Panc1 (cell line): ENCODE results near the gene SLC1A3. TPM values are rescaled to one million over a fixed set of nuclear protein-coding genes. Genes with fewer than 3 reads are reported as not detected.
"Not testable (repeated sequence)": the region's sequence is repeated elsewhere in the genome, so short reads cannot be mapped to it uniquely, and the experiment has no call there.

Source experiments
- ATAC-seq: fragments of 200-7000 bp; cut with Tn5 transposase; 2 replicates; pipeline ENCODE4 v1.9.1; 2020; ENCODE audit warnings: mild to moderate bottlenecking, moderate library complexity
- BruUV-seq: library from RNA; stranded (reverse); fragments of 400-500 nt; replicated peaks from 2 replicates; lab custom pipeline; 2021; lab: Mats Ljungman, UMichigan
- CTCF ChIA-PET: fragments of 300-600 bp; sonication (Branson Sonifier 250); formaldehyde crosslinking; loops from one replicate; lab custom pipeline; 2022; ENCODE audit warnings: antibody characterized with exemption; lab: Charles Lee
- POLR2A ChIA-PET: fragments of 300-600 bp; sonication (Branson Sonifier 250); formaldehyde crosslinking; loops from one replicate; lab custom pipeline; 2022; ENCODE audit warnings: antibody characterized with exemption; lab: Charles Lee
- DNase-seq: peaks from one replicate; pipeline ENCODE4 v3.0.0-alpha.2; 2010; ENCODE audit warnings: low read depth, low spot score
- H3K27ac ChIP-seq: 2 replicates; pipeline ENCODE4 v1.5.1; 2011; ENCODE audit warnings: mild to moderate bottlenecking, low read length, inconsistent platforms
- H3K27me3 ChIP-seq: fragments of 200-500 bp; sonication (Bioruptor generic); 2 replicates; pipeline ENCODE4 v1.6.0; 2014; ENCODE audit warnings: low read length, inconsistent platforms; ENCODE audit not compliant: control insufficient read depth, insufficient read depth
- H3K36me3 ChIP-seq: fragments of 200-500 bp; sonication (Bioruptor generic); 2 replicates; pipeline ENCODE4 v1.5.1; 2014; ENCODE audit warnings: inconsistent platforms, mild to moderate bottlenecking, low read length, moderate library complexity; ENCODE audit not compliant: control insufficient read depth, insufficient read depth
- H3K4me1 ChIP-seq: 2 replicates; pipeline ENCODE4 v1.5.1; 2011; ENCODE audit warnings: inconsistent platforms, mild to moderate bottlenecking, low read length, moderate library complexity; ENCODE audit not compliant: control insufficient read depth, insufficient read depth
- H3K4me3 ChIP-seq, 2 experiments: 2 replicates each; pipeline ENCODE4 v1.5.1; 2011 to 2012; ENCODE audit warnings: low read depth in 2 of 2, low read length in 2 of 2, mild to moderate bottlenecking in 2 of 2, inconsistent platforms in 1 of 2, moderate library complexity in 1 of 2
- H3K9me3 ChIP-seq: fragments of 200-500 bp; sonication (Bioruptor generic); 2 replicates; pipeline ENCODE4 v1.5.1; 2014; ENCODE audit warnings: low read depth, mild to moderate bottlenecking, inconsistent platforms, low read length, moderate library complexity; ENCODE audit not compliant: control insufficient read depth, insufficient read depth
- CTCF ChIP-seq: fragments of 450-650 bp; IDR thresholded peaks from 2 replicates; pipeline ENCODE4 v1.5.1; 2017; ENCODE audit warnings: mild to moderate bottlenecking
- POLR2AphosphoS5 ChIP-seq: IDR thresholded peaks from 2 replicates; pipeline ENCODE4 v1.6.1; 2012; ENCODE audit warnings: mild to moderate bottlenecking, low read depth, low read length, moderate library complexity
- REST ChIP-seq, 2 experiments: IDR thresholded peaks; 2 replicates each; pipeline ENCODE4 v1.6.1; 2011 to 2012; ENCODE audit warnings: low read depth in 2 of 2, control low read depth in 1 of 2, low read length in 1 of 2, mild to moderate bottlenecking in 1 of 2, moderate library complexity in 1 of 2; ENCODE audit not compliant: insufficient read depth in 1 of 2
- SIN3A ChIP-seq: IDR thresholded peaks from 2 replicates; pipeline ENCODE4 v1.6.1; 2012; ENCODE audit warnings: low read depth, mild to moderate bottlenecking, low read length, moderate library complexity, borderline replicate concordance; ENCODE audit not compliant: insufficient read depth
- TCF7L2 ChIP-seq: IDR thresholded peaks from 2 replicates; pipeline ENCODE4 v1.6.1; 2011; ENCODE audit warnings: mild to moderate bottlenecking, low read depth, low read length, inconsistent platforms
- in situ Hi-C: cut with HindIII; loops from 2 replicates; pipeline ENCODE4 v1.10.0; 2016; ENCODE audit warnings: low sequenced_read_pairs, low pct_unique_long_range_greater_than_20kb
- intact Hi-C: fragments of 100-400 bp; cut with micrococcal nuclease; formaldehyde crosslinking; loops from one replicate; pipeline ENCODE4 v1.10.0; 2022; ENCODE audit not compliant: unreplicated experiment
- total RNA-seq: library from RNA; stranded (reverse); gene quantifications from one replicate; pipeline ENCODE4 v1.2.1, GENCODE V29; 2021; ENCODE audit not compliant: unreplicated experiment

SLC1A3 gene
- total RNA-seq, 1 experiment from 2014 or later = 0.13 TPM

- H3K4me3 ChIP-seq = no peak overlapping the region
- POLR2A ChIA-PET = interaction anchor here (0.6 kb wide), 1 partner anchor 28 kb away, joined by 3 read pairs; no protein-coding TSS in a partner anchor
- DNase-seq = no peak
- H3K27ac ChIP-seq = no peak overlapping the region
- TF ChIP-seq SIN3A = no peak
- no peak for TF ChIP-seq POLR2AphosphoS5
- TF ChIP-seq TCF7L2 = no peak
- no peak for TF ChIP-seq REST (IDR thresholded peaks at IDR 0.05; ENCODE audit: insufficient read depth in 1 of 2, low read depth in 2 of 2, low read length in 1 of 2)
- TF ChIP-seq CTCF = no peak
- BruUV-seq = no TSS peak
- no peaks in the 10 kb centered on the region for H3K27me3 ChIP-seq
- no peaks in the 10 kb centered on the region for H3K4me1 ChIP-seq
- H3K36me3 ChIP-seq = no peaks in the 10 kb centered on the region
- CTCF ChIA-PET = no interaction called here
- in situ Hi-C loops (no loop called here), intact Hi-C loops (no loop called here)
- no peak for ATAC-seq
- no peaks in the 10 kb centered on the region for H3K9me3 ChIP-seq
Measured at GRCh38 chr5:36576721-36577120, 29.7 kb upstream of the SLC1A3 start.

- H3K27me3 ChIP-seq, CTCF ChIA-PET, H3K4me3 ChIP-seq, BruUV-seq, POLR2A ChIA-PET, H3K4me1 ChIP-seq, H3K36me3 ChIP-seq, intact Hi-C loops, H3K9me3 ChIP-seq, in situ Hi-C loops, DNase-seq, ATAC-seq, H3K27ac ChIP-seq: not testable (repeated sequence)
Measured at GRCh38 chr5:36579858-36580257, 26.5 kb upstream of the SLC1A3 start.

GRCh38 chr5:36581070-36581469 is 25.3 kb upstream of the SLC1A3 start:
- CTCF ChIA-PET = no interaction called here

More at GRCh38 chr5:36581070-36581469, 25.3 kb upstream of the SLC1A3 start:
- intact Hi-C loops (no loop called here), in situ Hi-C loops (no loop called here)
- Histone ChIP-seq H3K36me3 (no peaks in the 10 kb centered on the region), H3K4me3 (no peak overlapping the region), H3K27me3 (peaks cover 6% of the 10 kb centered on the region), H3K9me3 (no peaks in the 10 kb centered on the region), H3K4me1 (no peaks in the 10 kb centered on the region), H3K27ac (no peak overlapping the region)
- ATAC-seq (no peak), DNase-seq (no peak)
- BruUV-seq = no TSS peak
- POLR2A ChIA-PET = no interaction called here
- TF ChIP-seq CTCF (no peak), SIN3A (no peak), POLR2AphosphoS5 (no peak), REST (IDR thresholded peaks at IDR 0.05; ENCODE audit: insufficient read depth in 1 of 2, low read depth in 2 of 2, low read length in 1 of 2) (no peak)
